DND-41 (cell line): ENCODE measurements around the gene CDH12.

Source experiments
- EZH2 ChIP-seq: IDR thresholded peaks from 3 replicates; pipeline ENCODE4 v1.6.1; 2012; ENCODE audit warnings: borderline replicate concordance, low read depth, mild to moderate bottlenecking, moderate library complexity, low read length, inconsistent platforms; ENCODE audit not compliant: severe bottlenecking
- TF ChIP-seq, protein P1 (sequence below): IDR thresholded peaks from 2 replicates; pipeline ENCODE4 v1.5.1; 2012; ENCODE audit warnings: borderline replicate concordance, low read length, moderate library complexity, mild to moderate bottlenecking; ENCODE audit not compliant: poor library complexity, severe bottlenecking; ENCODE audit errors: extremely low read depth

DNA sequence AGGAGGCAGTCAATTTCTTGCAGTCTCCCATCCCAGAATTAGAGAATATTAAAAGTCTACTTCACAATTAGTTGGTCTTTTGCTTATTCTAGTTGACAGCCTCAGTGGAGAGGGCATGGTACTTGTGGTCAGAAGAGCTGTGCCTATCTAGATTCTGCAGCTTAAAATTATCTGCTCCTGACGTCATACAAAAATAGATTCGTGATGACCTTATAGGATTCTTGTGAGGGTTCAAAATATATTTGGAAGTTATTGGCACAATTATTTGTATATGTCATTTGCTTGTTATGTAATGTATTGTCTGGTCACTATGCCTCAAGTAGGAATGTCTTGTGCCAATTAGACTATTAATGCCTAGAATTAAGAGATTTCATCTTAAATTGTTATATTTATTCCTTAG is 142.5 kb downstream of the CDH12 start:
- TF ChIP-seq, protein P1, sequence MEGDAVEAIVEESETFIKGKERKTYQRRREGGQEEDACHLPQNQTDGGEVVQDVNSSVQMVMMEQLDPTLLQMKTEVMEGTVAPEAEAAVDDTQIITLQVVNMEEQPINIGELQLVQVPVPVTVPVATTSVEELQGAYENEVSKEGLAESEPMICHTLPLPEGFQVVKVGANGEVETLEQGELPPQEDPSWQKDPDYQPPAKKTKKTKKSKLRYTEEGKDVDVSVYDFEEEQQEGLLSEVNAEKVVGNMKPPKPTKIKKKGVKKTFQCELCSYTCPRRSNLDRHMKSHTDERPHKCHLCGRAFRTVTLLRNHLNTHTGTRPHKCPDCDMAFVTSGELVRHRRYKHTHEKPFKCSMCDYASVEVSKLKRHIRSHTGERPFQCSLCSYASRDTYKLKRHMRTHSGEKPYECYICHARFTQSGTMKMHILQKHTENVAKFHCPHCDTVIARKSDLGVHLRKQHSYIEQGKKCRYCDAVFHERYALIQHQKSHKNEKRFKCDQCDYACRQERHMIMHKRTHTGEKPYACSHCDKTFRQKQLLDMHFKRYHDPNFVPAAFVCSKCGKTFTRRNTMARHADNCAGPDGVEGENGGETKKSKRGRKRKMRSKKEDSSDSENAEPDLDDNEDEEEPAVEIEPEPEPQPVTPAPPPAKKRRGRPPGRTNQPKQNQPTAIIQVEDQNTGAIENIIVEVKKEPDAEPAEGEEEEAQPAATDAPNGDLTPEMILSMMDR = no peak
- no peak for TF ChIP-seq EZH2
